ENCODE measurements around the gene MT1HL1. TPM values are rescaled to one million over a fixed set of nuclear protein-coding genes. Genes with fewer than 3 reads are reported as not detected.

Gene MT1HL1
- polyA plus RNA-seq (ENCODE audit: insufficient read length in 4 of 4) = under 1 TPM in 1 of 4 donors, not detected in 3; 0.71 TPM

DNA sequence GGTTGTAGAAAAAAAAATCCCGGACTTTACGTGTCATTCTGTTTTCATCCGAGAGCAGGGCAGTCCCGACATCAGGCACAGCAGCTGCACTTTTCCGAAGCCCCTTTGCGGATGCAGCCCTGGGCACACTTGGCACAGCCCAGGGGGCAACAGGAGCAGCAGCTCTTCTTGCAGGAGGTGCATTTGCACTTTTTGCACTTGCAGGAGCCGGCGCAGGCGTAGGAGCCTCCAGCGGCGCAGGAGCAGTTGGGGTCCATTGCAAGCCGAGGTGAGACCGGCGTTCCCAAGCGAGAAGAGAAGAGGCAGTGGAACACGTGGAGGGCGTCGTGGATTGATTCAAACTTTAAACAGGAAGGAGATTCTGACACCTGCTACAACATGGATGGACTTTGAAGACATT lies at the start of gene MT1HL1:
Gene MT1HL1 (minus strand): TSS at position 326 of the 400 bp plus-strand sequence. CDS start 69 bp downstream, at position 257.
- DNase-seq (ENCODE audit: low read depth in 4 of 4, low spot score in 3 of 4) = no peak

DNA sequence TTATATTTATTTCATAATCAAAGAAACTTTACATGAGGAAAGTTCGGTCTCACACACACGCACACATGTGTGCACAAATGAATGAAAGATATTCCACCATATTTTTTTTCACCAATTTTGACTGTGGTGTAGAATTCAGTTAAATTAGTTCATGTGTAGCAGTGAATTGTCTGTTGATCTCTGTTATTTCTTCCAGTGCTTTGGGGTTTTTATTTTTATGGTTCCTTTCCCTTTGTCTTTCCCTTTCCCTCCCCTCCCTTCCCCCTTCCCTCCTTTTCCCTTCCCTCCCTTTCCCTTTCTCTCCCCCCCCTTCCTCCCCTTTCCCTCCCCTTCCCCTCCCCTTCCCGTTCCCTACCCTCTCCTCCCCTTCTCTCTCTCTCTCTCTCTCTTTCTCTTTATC lies 46.7 kb upstream of the MT1HL1 start:
- no peak for DNase-seq (ENCODE audit: low read depth in 4 of 4, low spot score in 3 of 4)

DNA sequence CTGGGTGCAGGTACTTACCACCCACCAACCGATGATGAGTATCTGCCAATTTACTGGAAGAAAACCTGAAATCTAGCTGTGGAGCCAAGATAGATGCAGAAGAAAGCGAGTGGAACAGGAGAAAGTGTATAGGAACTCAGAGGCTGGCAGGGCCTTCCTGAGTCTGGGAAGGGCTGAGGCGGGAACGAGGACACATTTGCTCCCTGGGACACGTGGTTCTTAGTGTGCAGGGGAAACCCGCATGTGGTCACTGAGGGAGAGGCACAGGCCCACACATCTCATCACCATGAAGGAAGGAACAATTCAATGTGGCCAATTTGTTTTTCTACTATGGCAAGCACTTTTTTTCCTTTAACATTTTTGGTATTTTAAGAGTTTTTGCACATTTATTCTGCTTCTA lies 45.9 kb upstream of the MT1HL1 start:
- DNase-seq (ENCODE audit: low read depth in 4 of 4, low spot score in 3 of 4) = no peak

DNA sequence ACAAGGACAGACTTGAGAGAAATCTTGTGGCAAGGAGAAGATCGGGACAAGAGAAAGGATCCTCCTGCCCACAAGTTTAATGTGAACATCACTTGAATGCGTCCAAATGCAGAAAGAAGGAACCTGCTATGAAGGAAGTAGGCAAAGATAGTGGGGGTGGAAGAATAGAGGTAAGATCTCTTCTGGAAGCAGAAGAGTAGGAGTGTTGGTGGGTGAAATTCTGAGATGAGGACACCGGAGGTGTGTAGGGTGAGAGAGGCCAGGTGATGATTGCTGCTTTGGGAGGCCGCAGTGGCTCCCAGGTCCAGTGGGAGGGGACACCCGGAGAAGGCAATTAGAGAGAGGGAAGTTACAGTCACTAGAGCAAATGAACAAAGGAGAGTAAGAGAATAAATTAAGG lies 44.6 kb upstream of the MT1HL1 start:
- no peak for DNase-seq (ENCODE audit: low read depth in 4 of 4, low spot score in 3 of 4)

DNA sequence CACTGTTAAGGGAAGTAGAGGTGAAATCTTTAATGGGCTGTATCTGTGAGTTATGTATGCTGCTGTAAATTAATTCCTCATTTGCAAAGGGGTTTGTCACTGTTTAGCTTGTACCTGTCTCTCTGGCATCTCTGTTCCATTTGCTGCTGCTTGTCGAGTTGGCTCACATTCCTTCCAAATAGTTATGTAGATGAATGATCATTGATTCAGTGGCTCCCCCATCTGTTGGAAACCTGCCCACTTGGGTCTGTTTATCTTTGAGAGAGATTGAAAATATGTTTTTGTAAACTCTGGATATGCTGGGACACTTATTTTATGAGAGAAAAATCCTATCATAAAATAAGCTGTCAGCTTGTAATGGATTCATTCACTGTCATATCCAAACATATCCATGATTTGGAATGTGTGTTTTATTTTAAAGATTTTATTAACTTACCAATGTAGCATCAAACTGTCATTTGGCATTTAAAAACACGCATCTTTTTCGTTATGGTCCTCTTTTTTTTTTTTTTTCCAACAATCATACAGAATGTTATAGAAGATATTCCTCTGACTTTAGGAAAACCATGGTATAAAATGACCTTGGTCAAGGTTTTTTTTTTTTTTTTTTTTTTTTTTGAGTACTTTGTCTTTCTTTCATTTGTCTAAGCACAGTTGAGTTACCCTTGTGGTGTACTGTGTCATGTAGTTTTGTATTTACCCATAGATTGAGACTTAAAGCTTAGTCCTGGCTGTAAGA lies 41.2 kb upstream of the MT1HL1 start:
- DNase-seq (ENCODE audit: low read depth in 4 of 4, low spot score in 3 of 4) = no peak

DNA sequence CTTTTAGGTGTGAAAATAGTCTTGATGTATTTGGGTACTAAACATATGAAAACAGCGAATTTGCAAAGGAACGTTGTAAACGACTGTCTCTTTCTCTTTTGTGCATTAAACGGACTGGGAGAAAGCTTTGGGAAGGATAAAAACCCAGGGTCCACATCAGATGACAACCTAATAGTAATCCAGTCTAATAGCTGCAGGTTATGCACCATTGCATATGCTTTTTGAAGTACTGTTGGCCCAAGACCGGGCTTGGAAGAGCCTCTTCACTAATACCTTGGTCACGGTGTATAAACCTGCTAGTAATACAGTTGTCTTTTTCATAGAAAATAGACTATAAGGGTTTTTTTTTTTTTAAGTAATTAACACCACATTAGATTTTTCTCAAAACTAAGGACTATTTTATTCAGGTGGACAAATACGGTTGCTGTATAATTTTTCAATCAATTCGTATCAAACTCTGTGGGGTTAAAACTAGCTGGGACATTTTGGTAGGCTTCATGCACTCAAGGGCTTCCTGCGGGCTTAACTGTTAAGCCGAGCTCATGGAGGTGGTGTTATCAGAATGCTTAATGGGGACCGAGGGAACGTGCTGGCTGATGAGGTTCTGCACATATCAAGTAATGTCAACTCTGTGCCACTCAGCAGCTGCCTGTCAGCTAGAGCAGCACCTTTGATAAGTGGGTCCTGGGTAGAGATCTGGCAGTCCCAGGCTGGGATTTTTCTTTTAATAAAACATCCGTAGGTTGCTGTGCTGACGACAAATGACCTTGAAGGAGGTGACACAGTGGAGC lies 39.8 kb upstream of the MT1HL1 start:
- DNase-seq (ENCODE audit: low read depth in 4 of 4, low spot score in 3 of 4) = no peak

DNA sequence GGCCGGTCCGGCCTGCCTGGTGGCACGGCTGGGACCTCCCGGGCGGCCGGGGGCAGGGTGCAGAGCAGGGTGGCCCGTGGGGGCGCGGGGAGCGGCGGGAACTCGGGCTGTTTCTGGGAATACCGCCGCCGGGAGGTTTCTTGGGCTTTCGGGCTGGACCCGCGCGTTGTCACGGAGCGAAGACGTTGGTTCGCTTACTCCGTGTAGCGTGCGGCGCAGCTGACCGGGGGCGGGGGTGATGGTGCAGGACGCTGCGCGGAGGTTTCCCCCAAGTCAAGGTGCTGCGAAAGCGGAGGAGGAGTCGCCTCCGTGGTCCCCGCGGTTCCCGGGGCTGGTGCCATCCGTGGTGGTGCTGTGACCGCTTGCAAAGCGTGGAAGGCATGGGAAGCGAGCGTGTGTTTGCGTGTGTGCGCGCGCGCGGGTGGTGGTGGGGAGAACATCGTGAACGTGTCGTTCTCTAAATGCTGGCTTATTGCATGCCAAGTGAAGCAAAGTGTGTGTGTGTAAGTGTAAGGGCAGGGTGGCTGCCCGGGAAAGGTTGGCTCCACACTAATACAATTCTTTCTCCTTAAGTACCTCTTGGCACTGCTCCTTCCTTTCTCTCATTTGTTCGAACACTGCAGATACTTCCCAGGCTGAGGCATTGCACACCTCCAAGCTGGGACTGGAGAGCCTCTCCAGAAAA lies 38.8 kb upstream of the MT1HL1 start:
- DNase-seq (ENCODE audit: low read depth in 4 of 4, low spot score in 3 of 4) = peak in 1 of 4 donors; percentile 20

DNA sequence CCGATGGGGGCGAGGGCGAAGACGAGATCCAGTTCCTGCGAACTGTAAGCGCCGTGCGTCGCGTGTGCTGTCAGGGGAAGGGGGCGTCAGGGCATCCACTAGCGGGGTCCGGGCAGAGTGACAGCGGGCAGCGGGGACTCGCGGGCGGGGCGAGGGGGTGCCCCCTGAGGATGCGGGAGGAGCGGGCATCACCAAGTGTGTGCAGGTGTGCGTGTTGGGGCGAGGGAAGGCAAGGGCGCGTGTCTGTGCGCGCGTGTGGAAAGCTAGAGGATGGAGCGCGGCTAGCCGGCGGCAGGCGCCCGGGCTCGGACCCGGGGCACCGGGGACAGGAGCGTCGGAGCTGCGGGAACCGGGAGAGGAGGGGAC lies 38.3 kb upstream of the MT1HL1 start:
- DNase-seq (ENCODE audit: low read depth in 4 of 4, low spot score in 3 of 4) = peak in 1 of 4 donors; percentile 16

DNA sequence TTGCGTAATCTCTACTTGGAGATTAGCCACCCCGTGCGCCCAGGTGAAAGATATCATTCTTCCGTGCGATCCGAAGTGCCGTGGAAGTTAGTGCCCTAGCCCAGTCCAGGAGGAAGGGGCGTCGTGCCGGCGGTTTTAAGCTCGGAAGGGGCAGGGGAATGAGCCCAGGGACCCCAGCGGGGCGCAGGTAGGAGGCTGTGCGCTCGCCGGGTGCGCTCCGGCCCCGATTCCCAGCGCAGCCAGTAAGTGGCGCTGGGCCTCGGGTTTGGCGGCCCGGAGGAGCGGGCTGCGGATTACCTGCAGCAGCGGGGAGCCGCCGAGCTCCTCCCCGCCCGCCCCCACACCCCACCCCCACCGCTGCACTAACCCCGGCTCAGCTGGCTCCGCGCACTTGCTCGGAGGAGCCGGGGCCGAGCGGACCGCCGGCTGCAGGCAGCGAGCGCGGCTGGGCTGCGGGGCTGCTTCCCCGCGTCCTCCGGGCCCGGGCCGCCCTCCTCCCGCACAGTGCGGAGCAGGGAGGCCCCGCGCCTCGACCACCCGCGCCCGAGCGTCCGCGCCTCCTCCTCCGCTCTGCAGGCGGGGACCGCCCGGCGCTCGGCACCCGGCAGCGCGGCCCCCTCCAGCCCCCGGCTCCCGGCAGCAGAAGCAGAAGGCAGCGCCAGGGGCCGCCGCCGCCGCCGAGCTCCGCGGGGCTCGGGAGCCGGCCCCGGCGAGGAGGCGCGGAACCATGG lies 37.7 kb upstream of the MT1HL1 start, which contains the start of gene RYR2:
Gene RYR2 (plus strand): TSS at position 390 of the 731 bp plus-strand sequence. CDS start 338 bp downstream, at position 728.
- DNase-seq (ENCODE audit: low read depth in 4 of 4, low spot score in 3 of 4) = no peak

DNA sequence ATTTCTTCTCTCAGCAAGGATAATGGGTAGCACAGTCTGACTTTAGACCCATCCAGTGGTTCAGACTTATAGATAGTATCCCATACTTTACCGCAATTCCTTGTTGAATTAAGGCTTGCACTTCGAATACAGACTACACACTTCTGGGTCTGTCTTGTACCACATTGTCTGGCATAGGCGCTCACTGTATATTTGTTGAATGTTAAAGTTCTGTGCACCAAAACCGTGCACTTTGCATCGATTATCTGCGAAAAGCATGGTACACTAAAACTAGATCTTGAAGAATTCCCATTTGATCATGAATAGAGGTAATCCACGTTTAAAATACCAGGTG lies 37.2 kb upstream of the MT1HL1 start:
- no peak for DNase-seq (ENCODE audit: low read depth in 4 of 4, low spot score in 3 of 4)

DNA sequence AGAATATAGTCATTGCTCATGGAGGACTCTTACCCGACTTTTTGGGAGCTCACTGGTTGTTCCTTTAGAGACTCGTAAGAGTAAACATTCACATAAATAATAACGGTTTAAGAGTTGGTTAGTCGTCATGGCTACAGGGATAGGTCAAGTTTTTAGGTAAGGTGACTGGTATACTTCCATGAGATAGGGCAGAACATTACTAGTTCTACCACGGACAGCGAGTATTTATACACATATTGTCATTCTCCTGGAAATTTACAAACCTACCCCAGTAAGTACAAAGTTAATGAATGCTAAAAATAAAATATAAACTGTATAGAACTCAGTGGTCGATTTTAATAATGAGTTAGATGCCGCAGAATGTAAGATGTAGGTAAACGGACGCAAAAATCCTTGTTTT lies 36.6 kb upstream of the MT1HL1 start:
- no peak for DNase-seq (ENCODE audit: low read depth in 4 of 4, low spot score in 3 of 4)

DNA sequence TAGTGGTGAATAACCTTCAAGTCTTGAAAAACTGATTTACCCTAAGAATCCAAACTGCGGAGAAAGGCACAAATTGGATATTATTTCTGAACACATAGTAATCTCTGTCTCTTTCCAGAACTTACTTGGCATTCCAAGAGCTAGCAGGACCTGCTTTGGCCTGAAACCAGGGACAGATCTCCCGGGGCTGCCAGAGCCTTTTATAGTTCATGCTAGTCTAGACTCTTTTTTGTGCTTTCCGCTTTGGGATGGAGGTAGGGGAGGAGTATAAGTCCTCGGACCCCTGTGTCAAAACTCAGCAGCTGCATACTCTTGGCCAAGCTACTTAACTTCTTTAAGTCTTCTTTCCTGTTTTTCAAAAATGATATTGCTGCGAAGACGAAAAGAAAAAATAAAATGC lies 34.0 kb upstream of the MT1HL1 start:
- no peak for DNase-seq (ENCODE audit: low read depth in 4 of 4, low spot score in 3 of 4)

DNA sequence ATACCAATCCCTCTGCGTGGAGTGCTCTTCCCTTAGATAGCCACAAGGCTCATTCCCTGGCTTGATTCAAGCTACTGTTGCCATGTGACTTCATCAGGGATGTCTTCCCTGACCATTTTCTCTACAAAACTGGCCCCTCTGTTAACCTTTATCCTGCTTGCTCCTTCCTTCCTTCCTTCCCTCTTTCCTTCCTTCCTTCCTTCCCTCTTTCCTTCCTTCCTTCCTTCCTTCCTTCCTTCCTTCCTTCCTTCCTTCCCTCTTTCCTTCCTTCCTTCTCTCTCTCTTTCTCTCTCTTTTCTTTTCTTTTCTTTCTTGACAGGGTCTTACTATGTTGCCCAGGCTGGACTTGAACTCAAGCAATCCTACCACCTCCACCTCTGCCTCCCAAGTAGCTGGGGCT lies 31.5 kb upstream of the MT1HL1 start:
- DNase-seq (ENCODE audit: low read depth in 4 of 4, low spot score in 3 of 4) = no peak

DNA sequence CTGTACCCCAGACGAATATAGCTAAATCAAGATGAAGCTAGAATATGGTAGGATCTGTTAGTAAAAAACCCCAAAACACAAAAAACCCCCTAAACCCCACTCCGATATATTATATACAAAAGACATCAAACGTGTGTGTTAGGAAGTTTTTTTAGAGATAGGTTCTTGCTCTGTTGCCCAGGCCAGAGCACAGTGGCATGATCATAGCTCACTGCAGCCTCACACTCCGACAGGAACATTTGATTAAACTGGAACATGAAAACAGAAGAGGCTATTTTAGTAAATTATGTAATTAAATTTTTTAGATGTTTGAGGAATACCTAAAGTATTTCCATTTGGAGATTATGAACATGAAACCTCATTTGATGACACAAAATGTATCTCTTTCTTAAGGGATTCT lies 29.6 kb upstream of the MT1HL1 start:
- no peak for DNase-seq (ENCODE audit: low read depth in 4 of 4, low spot score in 3 of 4)

DNA sequence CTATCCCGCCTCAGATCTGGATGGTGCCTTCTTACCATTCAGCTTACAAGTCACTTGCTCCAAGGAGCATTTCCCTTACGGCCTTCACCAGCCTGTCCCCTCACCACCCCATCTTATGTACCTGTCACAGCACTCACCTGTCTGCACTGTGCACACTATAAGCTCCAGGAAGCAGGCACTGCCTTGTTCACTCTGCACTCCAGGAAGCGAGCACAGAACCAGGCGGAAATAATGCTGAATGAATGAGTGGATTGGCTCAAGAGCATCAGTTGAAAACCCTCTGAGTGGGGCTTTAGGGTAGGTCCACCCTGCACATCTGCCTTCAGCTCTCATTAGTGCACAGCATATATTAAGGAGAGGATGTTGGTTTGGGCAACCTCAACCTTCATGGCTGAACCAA lies 28.8 kb upstream of the MT1HL1 start:
- no peak for DNase-seq (ENCODE audit: low read depth in 4 of 4, low spot score in 3 of 4)

DNA sequence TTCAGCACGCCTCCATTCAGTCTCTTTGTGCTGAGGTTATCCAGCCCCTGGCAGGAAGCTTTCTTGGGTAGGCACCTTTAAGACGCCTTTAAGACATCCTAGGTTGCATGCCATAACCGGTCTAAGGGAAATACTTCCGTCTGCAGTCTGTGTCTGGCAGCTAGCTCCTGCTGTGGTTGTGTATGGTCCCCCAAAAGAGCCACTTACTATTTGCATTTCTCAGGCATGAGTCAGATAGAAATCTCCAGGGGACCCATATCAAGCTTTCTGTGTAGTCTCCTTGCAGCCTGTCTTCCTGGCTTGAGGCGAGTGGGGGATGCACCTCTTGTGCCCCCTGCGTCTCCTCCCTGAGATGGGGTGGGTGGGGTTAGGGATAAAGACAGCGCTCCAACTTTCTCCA lies 27.8 kb upstream of the MT1HL1 start:
- DNase-seq (ENCODE audit: low read depth in 4 of 4, low spot score in 3 of 4) = no peak

DNA sequence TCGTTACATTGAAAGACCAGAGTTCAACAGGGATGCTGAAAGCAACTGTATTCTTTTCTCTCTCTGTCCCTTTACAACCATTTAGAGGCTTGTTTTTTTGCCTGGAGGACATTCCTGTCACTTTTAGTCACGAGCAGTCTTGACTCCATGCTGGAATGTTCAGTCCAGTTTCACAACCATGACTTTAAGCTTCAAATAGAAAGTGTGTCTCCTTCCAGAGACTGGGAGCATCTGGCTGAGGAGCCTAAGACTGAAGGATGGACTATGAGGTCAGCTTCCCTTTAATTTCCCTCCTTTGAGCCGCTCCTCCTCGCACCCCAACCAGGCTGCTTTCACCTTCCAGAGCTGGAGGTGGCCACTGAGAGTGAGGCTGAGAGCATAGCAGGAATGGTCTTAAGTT lies 27.2 kb upstream of the MT1HL1 start:
- DNase-seq (ENCODE audit: low read depth in 4 of 4, low spot score in 3 of 4) = no peak

DNA sequence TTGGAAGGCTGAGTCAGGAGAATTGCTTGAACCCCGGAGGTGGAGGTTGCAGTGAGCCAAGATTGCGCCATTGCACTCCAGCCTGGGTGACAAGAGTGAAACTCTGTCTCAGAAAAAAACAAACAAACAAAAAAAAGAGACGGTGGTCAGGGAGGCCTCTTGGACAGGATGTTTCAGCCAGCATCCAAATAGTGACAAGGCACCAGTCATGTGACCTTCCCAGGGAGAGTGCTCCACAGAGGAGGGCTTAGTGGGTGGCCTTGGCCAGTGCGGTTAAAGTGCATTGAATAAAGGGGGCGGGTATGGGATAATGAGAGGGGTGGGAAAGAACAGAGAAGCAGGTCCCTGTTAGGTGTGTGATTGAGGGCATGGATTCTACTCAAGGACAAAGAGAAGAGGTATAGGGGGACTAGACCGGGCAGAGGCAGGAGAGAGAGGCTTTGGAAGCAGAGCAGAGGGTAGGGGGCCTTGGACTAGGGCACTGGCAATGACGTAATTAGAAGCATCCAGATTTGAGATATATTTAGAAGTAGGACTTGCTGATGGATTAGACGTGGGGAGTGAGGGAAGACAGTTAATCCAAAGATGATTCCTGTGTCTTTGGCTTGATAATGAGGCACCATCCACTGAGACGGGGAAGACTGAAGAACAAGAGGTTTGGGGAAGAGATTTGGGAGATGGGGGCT lies 25.8 kb upstream of the MT1HL1 start:
- DNase-seq (ENCODE audit: low read depth in 4 of 4, low spot score in 3 of 4) = no peak

DNA sequence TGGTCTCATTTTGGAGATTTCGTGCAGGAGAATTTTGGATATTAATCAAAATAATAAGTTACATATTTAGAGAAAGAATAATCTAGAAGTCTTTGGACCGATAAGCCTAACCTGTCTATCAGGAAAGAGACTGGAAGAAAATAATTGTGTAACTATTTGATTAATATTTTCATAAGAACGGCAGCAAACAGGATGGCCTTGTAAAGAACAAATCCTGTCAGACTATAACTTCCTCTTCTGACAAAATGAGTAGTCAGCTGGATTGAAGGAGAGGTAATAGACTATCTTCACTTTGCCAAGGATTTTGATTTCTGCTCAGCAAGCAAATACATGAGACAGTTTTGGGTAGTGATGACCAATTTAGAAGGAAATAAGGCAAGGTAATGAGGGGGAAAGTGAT lies 25.0 kb upstream of the MT1HL1 start:
- no peak for DNase-seq (ENCODE audit: low read depth in 4 of 4, low spot score in 3 of 4)

DNA sequence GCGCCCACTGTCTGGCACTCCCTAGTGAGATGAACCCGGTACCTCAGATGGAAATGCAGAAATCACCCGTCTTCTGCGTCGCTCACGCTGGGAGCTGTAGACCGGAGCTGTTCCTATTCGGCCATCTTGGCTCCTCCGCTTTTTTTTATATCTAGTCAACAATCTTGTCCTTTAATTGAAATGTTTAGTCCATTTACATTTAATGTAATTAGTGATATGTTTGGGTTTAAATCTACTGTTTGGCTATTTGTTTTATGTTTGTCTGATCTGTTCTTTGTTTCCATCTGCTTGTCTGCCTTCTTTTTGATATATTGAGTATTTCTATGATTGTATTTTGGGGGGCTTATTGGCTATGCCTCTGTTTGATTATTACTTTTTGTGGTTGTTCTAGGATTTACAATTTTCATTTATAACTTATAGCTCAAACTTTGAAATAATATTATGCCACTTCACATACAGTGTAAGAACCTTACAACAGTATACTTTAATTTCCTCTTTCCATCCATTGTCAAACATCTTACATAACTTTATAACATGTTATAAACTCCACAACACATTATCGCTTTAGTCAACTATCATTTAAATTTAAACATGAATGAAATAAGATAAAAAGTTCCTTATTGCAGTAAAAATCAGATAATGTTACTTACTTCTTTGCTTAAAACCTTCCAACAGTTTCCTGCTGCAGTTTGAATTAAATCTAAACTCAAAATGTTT lies 21.3 kb upstream of the MT1HL1 start:
- DNase-seq (ENCODE audit: low read depth in 4 of 4, low spot score in 3 of 4) = no peak
